Measurements from ENCODE around the gene YIPF2. TPM values are rescaled to one million over a fixed set of nuclear protein-coding genes. Genes with fewer than 3 reads are reported as not detected.

YIPF2 gene
- total RNA-seq, 1 experiment from 2014 or later, result 29.0 TPM

GRCh38 chr19:10887616-10888367 is 40.6 kb downstream of the YIPF2 start:
- ChIA-PET CTCF (no interaction called here), POLR2A (interaction anchor here (0.6 kb wide), 1 partner anchor 83 kb away, joined by 3 read pairs; no protein-coding TSS in a partner anchor)
- no peaks in the 10 kb centered on the region for H3K4me1 ChIP-seq (ENCODE audit: control insufficient read depth, insufficient read depth, low read length)
- no peaks in the 10 kb centered on the region for H3K36me3 ChIP-seq (ENCODE audit: control insufficient read depth, insufficient read depth, low read length)
- in situ Hi-C loops (cut with HindIII; ENCODE audit: low pct_unique_long_range_greater_than_20kb, low sequenced_read_pairs) (no loop called here), intact Hi-C loops (cut with micrococcal nuclease; ENCODE audit: unreplicated experiment) (no loop called here)
- no peak overlapping the region for H3K27ac ChIP-seq (ENCODE audit: low read length)
- no peak for TF ChIP-seq CTCF (IDR thresholded peaks at IDR 0.05)
- TF ChIP-seq POLR2AphosphoS5 (IDR thresholded peaks at IDR 0.05; ENCODE audit: low read depth, low read length), result no peak
- no peak for TF ChIP-seq TCF7L2 (IDR thresholded peaks at IDR 0.05; ENCODE audit: low read depth, low read length)
- TF ChIP-seq REST (IDR thresholded peaks at IDR 0.05; ENCODE audit: insufficient read depth in 1 of 2, low read depth in 2 of 2, low read length in 1 of 2), result no peak
- TF ChIP-seq SIN3A (IDR thresholded peaks at IDR 0.05; ENCODE audit: borderline replicate concordance, insufficient read depth, low read depth, low read length), result no peak
- BruUV-seq (replicated peaks), result no TSS peak
- no peak overlapping the region for H3K4me3 ChIP-seq (ENCODE audit: low read depth in 2 of 2, low read length in 2 of 2)
- no peaks in the 10 kb centered on the region for H3K27me3 ChIP-seq (ENCODE audit: control insufficient read depth, insufficient read depth, low read length)
- ATAC-seq, result peak; percentile 37; the same call in 1 of the 2 replicates
- DNase-seq (ENCODE audit: low read depth, low spot score), result no peak
- H3K9me3 ChIP-seq (ENCODE audit: control insufficient read depth, insufficient read depth, low read depth, low read length), result no peaks in the 10 kb centered on the region

- intact Hi-C loops (cut with micrococcal nuclease; ENCODE audit: unreplicated experiment) (no loop called here), in situ Hi-C loops (cut with HindIII; ENCODE audit: low pct_unique_long_range_greater_than_20kb, low sequenced_read_pairs) (no loop called here)
- no peak for DNase-seq (ENCODE audit: low read depth, low spot score)
- ChIA-PET POLR2A (no interaction called here), CTCF (no interaction called here)
- no peak for TF ChIP-seq TCF7L2 (IDR thresholded peaks at IDR 0.05; ENCODE audit: low read depth, low read length)
- TF ChIP-seq POLR2AphosphoS5 (IDR thresholded peaks at IDR 0.05; ENCODE audit: low read depth, low read length), result no peak
- TF ChIP-seq CTCF (IDR thresholded peaks at IDR 0.05), result no peak
- TF ChIP-seq REST (IDR thresholded peaks at IDR 0.05; ENCODE audit: insufficient read depth in 1 of 2, low read depth in 2 of 2, low read length in 1 of 2), result no peak
- Histone ChIP-seq H3K4me3 (ENCODE audit: low read depth in 2 of 2, low read length in 2 of 2) (no peak overlapping the region), H3K27ac (ENCODE audit: low read length) (no peak overlapping the region), H3K4me1 (ENCODE audit: control insufficient read depth, insufficient read depth, low read length) (0 out of 2 replicates have a peak, but pooled peaks cover 6% of the 10 kb centered on the region), H3K36me3 (ENCODE audit: control insufficient read depth, insufficient read depth, low read length) (no peaks in the 10 kb centered on the region), H3K27me3 (ENCODE audit: control insufficient read depth, insufficient read depth, low read length) (no peaks in the 10 kb centered on the region), H3K9me3 (ENCODE audit: control insufficient read depth, insufficient read depth, low read depth, low read length) (no peaks in the 10 kb centered on the region)
- BruUV-seq (replicated peaks), result no TSS peak
- ATAC-seq, result no peak
Observed at GRCh38 chr19:10885201-10886169, 43.0 kb downstream of the YIPF2 start.

Measured in Panc1 (cell line).